NT2/D1 (cell line): ENCODE results near the gene MAP3K20.

Experiments used
- DNase-seq: peaks from one replicate; pipeline ENCODE4 v3.0.0-alpha.2; 2011; ENCODE audit warnings: low read depth, low spot score
- H3K27me3 ChIP-seq: 2 replicates; pipeline ENCODE4 v1.6.0; 2011; ENCODE audit warnings: mild to moderate bottlenecking; ENCODE audit not compliant: insufficient read length, insufficient read depth
- H3K36me3 ChIP-seq: 2 replicates; pipeline ENCODE4 v1.6.1; 2011; ENCODE audit warnings: mild to moderate bottlenecking, low read length, mixed read lengths; ENCODE audit not compliant: insufficient read depth, insufficient read length
- H3K4me1 ChIP-seq: 2 replicates; pipeline ENCODE4 v1.5.1; 2011; ENCODE audit not compliant: insufficient read depth, insufficient read length
- H3K4me3 ChIP-seq: 2 replicates; pipeline ENCODE4 v1.5.1; 2011; ENCODE audit warnings: low read depth; ENCODE audit not compliant: insufficient read length
- H3K9ac ChIP-seq: 2 replicates; pipeline ENCODE4 v1.6.0; 2011; ENCODE audit warnings: low read depth; ENCODE audit not compliant: insufficient read length
- H3K9me3 ChIP-seq: 2 replicates; pipeline ENCODE4 v1.5.1; 2011; ENCODE audit warnings: mild to moderate bottlenecking, low read length; ENCODE audit not compliant: insufficient read depth
- SUZ12 ChIP-seq: IDR thresholded peaks from 2 replicates; pipeline ENCODE4 v1.6.1; 2011; ENCODE audit not compliant: insufficient read length, insufficient read depth; ENCODE audit errors: extremely low read depth
- YY1 ChIP-seq: IDR thresholded peaks from 2 replicates; pipeline ENCODE4 v1.6.1; 2011; ENCODE audit not compliant: insufficient read length, insufficient read depth
- ZNF274 ChIP-seq: IDR thresholded peaks from 2 replicates; pipeline ENCODE4 v1.6.1; 2011; ENCODE audit warnings: mild to moderate bottlenecking, low read depth, low read length

MAP3K20 gene

DNA sequence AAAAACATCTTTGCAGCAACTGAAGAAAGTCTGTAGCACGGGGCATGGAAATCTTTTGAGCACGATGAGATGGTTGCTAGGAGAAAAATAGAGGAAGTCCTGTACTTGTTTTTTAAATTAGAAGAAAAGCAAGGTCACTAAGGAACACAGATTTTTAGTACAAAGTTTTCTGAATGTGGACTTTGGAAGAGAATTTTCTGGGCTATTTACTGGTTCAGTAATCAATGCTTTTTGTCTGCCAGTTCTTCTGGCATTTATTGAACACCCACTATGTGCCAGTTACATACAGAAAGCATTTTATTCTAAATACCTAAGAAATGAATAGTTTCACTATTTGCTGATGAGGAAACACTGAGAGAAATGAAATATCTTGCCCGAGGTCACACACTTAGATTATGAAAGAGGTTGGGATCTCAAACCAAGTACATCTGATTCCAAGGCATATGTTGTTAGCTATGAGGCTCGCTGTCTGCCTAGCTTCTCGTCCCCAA, 15.6 kb upstream of the MAP3K20 start:
- Histone ChIP-seq H3K4me1 (no peaks in the 10 kb centered on the region), H3K4me3 (no peak overlapping the region), H3K36me3 (no peaks in the 10 kb centered on the region), H3K9me3 (no peaks in the 10 kb centered on the region), H3K27me3 (no peaks in the 10 kb centered on the region), H3K9ac (no peak overlapping the region)
- no peak for TF ChIP-seq SUZ12
- no peak for DNase-seq

DNA sequence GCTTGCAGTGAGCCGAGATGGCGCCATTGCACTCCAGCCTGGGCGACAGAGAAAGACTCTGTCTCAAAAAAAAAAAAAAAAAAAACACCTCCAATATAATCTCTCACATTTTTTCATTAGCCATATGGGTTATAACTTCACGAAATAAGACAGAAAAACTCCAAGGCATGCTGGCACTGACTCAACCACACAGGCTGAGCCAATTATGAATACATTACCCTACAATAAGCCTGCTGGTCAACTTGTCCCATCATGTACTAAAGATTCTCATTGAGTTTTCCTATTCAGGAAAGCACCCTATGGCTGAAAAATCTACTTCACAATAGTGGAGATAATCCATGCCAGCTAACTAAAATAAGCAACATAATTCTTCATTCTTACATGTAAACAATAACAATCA, 12.8 kb upstream of the MAP3K20 start:
- TF ChIP-seq SUZ12 (no peak), ZNF274 (no peak), YY1 (no peak)
- Histone ChIP-seq H3K27me3 (no peaks in the 10 kb centered on the region), H3K9me3 (no peaks in the 10 kb centered on the region), H3K36me3 (no peaks in the 10 kb centered on the region), H3K9ac (no peak overlapping the region), H3K4me1 (no peaks in the 10 kb centered on the region), H3K4me3 (no peak overlapping the region)
- no peak for DNase-seq

- Histone ChIP-seq H3K9ac (no peak overlapping the region), H3K4me1 (no peaks in the 10 kb centered on the region), H3K9me3 (no peaks in the 10 kb centered on the region), H3K4me3 (no peak overlapping the region), H3K27me3 (no peaks in the 10 kb centered on the region), H3K36me3 (no peaks in the 10 kb centered on the region)
- no peak for TF ChIP-seq YY1
- TF ChIP-seq SUZ12 = no peak
- TF ChIP-seq ZNF274 = no peak
- DNase-seq = no peak
These were observed 11.4 kb upstream of the MAP3K20 start for GRCh38 chr2:173064151-173064805.

GRCh38 chr2:173066887-173067676, 8.6 kb upstream of the MAP3K20 start:
- H3K27me3 ChIP-seq = no peaks in the 10 kb centered on the region
- no peak overlapping the region for H3K4me3 ChIP-seq
- H3K4me1 ChIP-seq = no peaks in the 10 kb centered on the region
- H3K36me3 ChIP-seq = no peaks in the 10 kb centered on the region
- TF ChIP-seq YY1 (no peak), SUZ12 (no peak), ZNF274 (no peak)
- DNase-seq = no peak
- H3K9me3 ChIP-seq = no peaks in the 10 kb centered on the region
- H3K9ac ChIP-seq = no peak overlapping the region

DNA sequence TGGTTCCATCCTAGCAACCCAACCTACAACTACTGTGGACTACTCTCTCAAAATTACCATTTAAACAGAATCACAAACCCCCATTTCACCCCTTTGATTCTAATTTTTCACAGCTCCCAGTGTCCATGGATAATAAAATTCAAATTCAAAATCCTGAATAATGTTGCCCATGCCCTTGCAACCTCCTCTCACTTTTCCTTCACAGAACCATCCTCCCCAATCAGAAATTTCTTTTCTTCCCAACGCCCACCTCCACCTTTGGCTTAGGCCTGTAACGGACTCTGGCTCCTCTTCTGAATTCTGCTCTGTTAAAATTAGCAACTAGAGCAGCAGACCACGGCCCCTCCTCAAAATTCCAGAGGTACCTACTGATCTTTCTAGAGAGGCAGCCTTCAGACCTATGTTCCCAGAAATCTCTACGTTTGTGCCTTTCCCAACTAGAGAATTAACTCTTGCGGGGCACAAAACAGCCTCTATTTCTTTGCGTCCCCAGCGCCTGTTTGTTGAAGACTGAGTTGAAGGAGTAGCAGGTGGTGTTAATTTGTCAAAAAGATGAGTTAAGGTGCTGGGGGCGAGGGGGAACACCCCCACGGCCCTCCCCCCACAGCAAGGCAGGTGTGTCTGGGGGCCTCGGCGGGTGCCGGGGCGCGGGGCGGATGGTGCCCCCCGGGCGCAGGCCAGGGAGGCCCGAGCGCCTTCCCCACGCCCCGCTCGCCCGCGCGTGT, 428 bp upstream of the MAP3K20 start:
- no peaks in the 10 kb centered on the region for H3K9me3 ChIP-seq
- no peak for DNase-seq
- peaks cover 8% of the 10 kb centered on the region for H3K27me3 ChIP-seq
- H3K9ac ChIP-seq = peak overlapping the region; percentile 88
- H3K4me1 ChIP-seq = no peaks in the 10 kb centered on the region
- H3K36me3 ChIP-seq = no peaks in the 10 kb centered on the region
- TF ChIP-seq YY1 = no peak
- no peak for TF ChIP-seq SUZ12
- TF ChIP-seq ZNF274 = no peak
- H3K4me3 ChIP-seq = peak overlapping the region; percentile 77

- no peaks in the 10 kb centered on the region for H3K36me3 ChIP-seq
- peak overlapping the region; percentile 88 for H3K9ac ChIP-seq
- peaks cover 8% of the 10 kb centered on the region for H3K27me3 ChIP-seq
- no peak for TF ChIP-seq YY1
- no peak for TF ChIP-seq SUZ12
- no peak for TF ChIP-seq ZNF274
- DNase-seq = no peak
- peak overlapping the region; percentile 77 for H3K4me3 ChIP-seq
- no peaks in the 10 kb centered on the region for H3K9me3 ChIP-seq
- H3K4me1 ChIP-seq = no peaks in the 10 kb centered on the region
These were observed 1.1 kb downstream of the MAP3K20 start for GRCh38 chr2:173076581-173077345.
